H9 (cell line): ENCODE data around the gene ABHD17C. TPM values are rescaled to one million over a fixed set of nuclear protein-coding genes. Genes with fewer than 3 reads are reported as not detected.

ENCODE experiments used
- DNase-seq: peaks from one replicate; pipeline ENCODE4 v3.0.0-alpha.2; 2017
- H2AFZ ChIP-seq: one replicate; pipeline ENCODE4 v1.6.1; 2013; ENCODE audit warnings: mild to moderate bottlenecking, low read length, control low read depth, moderate library complexity
- H2AK5ac ChIP-seq: 2 replicates; pipeline ENCODE4 v1.6.1; 2013; ENCODE audit warnings: low read length, control low read depth, mixed read lengths; ENCODE audit not compliant: insufficient read length
- H2BK120ac ChIP-seq: one replicate; pipeline ENCODE4 v1.6.1; 2013; ENCODE audit warnings: low read depth, mild to moderate bottlenecking, low read length, control low read depth, inconsistent platforms; ENCODE audit not compliant: poor library complexity, severe bottlenecking
- H2BK12ac ChIP-seq: 2 replicates; pipeline ENCODE4 v1.6.1; 2013; ENCODE audit warnings: low read length, control low read depth, mixed read lengths, low read depth; ENCODE audit not compliant: insufficient read length
- H2BK15ac ChIP-seq: 2 replicates; pipeline ENCODE4 v1.6.1; 2013; ENCODE audit warnings: low read depth, low read length, control low read depth
- H2BK20ac ChIP-seq: one replicate; pipeline ENCODE4 v1.6.1; 2013; ENCODE audit warnings: low read depth, mild to moderate bottlenecking, low read length, control low read depth, inconsistent platforms; ENCODE audit not compliant: poor library complexity, severe bottlenecking
- H2BK5ac ChIP-seq: 2 replicates; pipeline ENCODE4 v1.6.1; 2013; ENCODE audit warnings: low read length, control low read depth, mixed read lengths; ENCODE audit not compliant: insufficient read length
- H3K14ac ChIP-seq: 2 replicates; pipeline ENCODE4 v1.6.1; 2013; ENCODE audit warnings: low read length, control low read depth; ENCODE audit not compliant: insufficient read depth
- H3K18ac ChIP-seq: 2 replicates; pipeline ENCODE4 v1.6.1; 2013; ENCODE audit warnings: low read depth, mild to moderate bottlenecking, mixed read lengths, low read length, control low read depth; ENCODE audit not compliant: insufficient read length
- H3K23ac ChIP-seq: 2 replicates; pipeline ENCODE4 v1.6.1; 2013; ENCODE audit warnings: low read length, control low read depth, mixed read lengths, low read depth; ENCODE audit not compliant: insufficient read length
- H3K23me2 ChIP-seq: 2 replicates; pipeline ENCODE4 v1.6.1; 2013; ENCODE audit warnings: low read depth, mild to moderate bottlenecking, mixed read lengths, low read length, control low read depth; ENCODE audit not compliant: insufficient read length, poor library complexity, severe bottlenecking
- H3K27ac ChIP-seq: 2 replicates; pipeline ENCODE4 v1.5.1; 2013; ENCODE audit warnings: low read length, control low read depth, mixed read lengths, low read depth; ENCODE audit not compliant: insufficient read length
- H3K27me3 ChIP-seq: 2 replicates; pipeline ENCODE4 v1.6.1; 2013; ENCODE audit warnings: low read length, control low read depth, inconsistent platforms; ENCODE audit not compliant: insufficient read depth
- H3K4ac ChIP-seq: 2 replicates; pipeline ENCODE4 v1.6.1; 2013; ENCODE audit warnings: low read depth, mild to moderate bottlenecking, control low read depth, inconsistent platforms, low read length, moderate library complexity
- H3K4me1 ChIP-seq: 2 replicates; pipeline ENCODE4 v1.6.1; 2013; ENCODE audit warnings: low read length, control low read depth, inconsistent platforms; ENCODE audit not compliant: insufficient read depth
- H3K4me2 ChIP-seq: 2 replicates; pipeline ENCODE4 v1.6.1; 2013; ENCODE audit warnings: low read length, control low read depth, mixed read lengths; ENCODE audit not compliant: insufficient read length, insufficient read depth
- H3K56ac ChIP-seq: 2 replicates; pipeline ENCODE4 v1.6.1; 2013; ENCODE audit warnings: low read depth, mild to moderate bottlenecking, mixed read lengths, low read length, control low read depth; ENCODE audit not compliant: insufficient read length
- H3K79me1 ChIP-seq: 2 replicates; pipeline ENCODE4 v1.6.1; 2013; ENCODE audit warnings: low read depth, mild to moderate bottlenecking, moderate library complexity, low read length, control low read depth, inconsistent platforms; ENCODE audit not compliant: insufficient read depth, poor library complexity, severe bottlenecking
- H3K79me2 ChIP-seq: 2 replicates; pipeline ENCODE4 v1.6.1; 2013; ENCODE audit warnings: low read length, control low read depth, inconsistent platforms; ENCODE audit not compliant: insufficient read depth
- H3K9ac ChIP-seq: 2 replicates; pipeline ENCODE4 v1.6.1; 2013; ENCODE audit warnings: low read length, control low read depth, mixed read lengths; ENCODE audit not compliant: insufficient read length; ENCODE audit errors: extremely low read depth
- H3K9me3 ChIP-seq: one replicate; pipeline ENCODE4 v1.6.1; 2013; ENCODE audit warnings: low read depth, low read length, inconsistent platforms; ENCODE audit not compliant: control insufficient read depth
- H3T11ph ChIP-seq: one replicate; pipeline ENCODE4 v1.6.1; 2013; ENCODE audit warnings: mild to moderate bottlenecking, low read length, control low read depth, inconsistent platforms
- H4K20me1 ChIP-seq: one replicate; pipeline ENCODE4 v1.6.1; 2013; ENCODE audit not compliant: control insufficient read depth, insufficient read length, insufficient read depth
- H4K5ac ChIP-seq: 2 replicates; pipeline ENCODE4 v1.6.1; 2013; ENCODE audit warnings: low read depth, mild to moderate bottlenecking, mixed read lengths, low read length, control low read depth; ENCODE audit not compliant: insufficient read length
- H4K8ac ChIP-seq: replicated peaks from 2 replicates; pipeline ENCODE4 v1.6.1; 2013; ENCODE audit warnings: low read length, control low read depth, mixed read lengths, low read depth; ENCODE audit not compliant: insufficient read length
- H4K91ac ChIP-seq: 2 replicates; pipeline ENCODE4 v1.6.1; 2013; ENCODE audit warnings: low read depth, mild to moderate bottlenecking, moderate library complexity, mixed read lengths, low read length, control low read depth; ENCODE audit not compliant: insufficient read length
- H3K27ac Mint-ChIP-seq, 3 experiments: 2 replicates in 2 of 3; 3 replicates in 1 of 3; pipeline ENCODE4 v1.8.0; 2020 to 2021; ENCODE audit warnings: mixed read lengths in 3 of 3, mild to moderate bottlenecking in 1 of 3, moderate library complexity in 1 of 3
- H3K27me3 Mint-ChIP-seq: 2 replicates; pipeline ENCODE4 v1.8.0; 2021; ENCODE audit warnings: low read depth, mild to moderate bottlenecking, moderate library complexity, mixed read lengths
- H3K36me3 Mint-ChIP-seq, 3 experiments: 2 replicates in 2 of 3; 3 replicates in 1 of 3; pipeline ENCODE4 v1.8.0; 2020 to 2021; ENCODE audit warnings: low read depth in 3 of 3, mixed read lengths in 3 of 3; ENCODE audit not compliant: insufficient read depth in 1 of 3
- H3K4me1 Mint-ChIP-seq, 2 experiments: 2 replicates each; pipeline ENCODE4 v1.8.0; 2020; ENCODE audit warnings: mixed read lengths in 2 of 2
- H3K4me3 Mint-ChIP-seq, 2 experiments: 2 replicates in 1 of 2; 3 replicates in 1 of 2; pipeline ENCODE4 v1.8.0; 2020 to 2021; ENCODE audit warnings: mild to moderate bottlenecking in 2 of 2, mixed read lengths in 2 of 2, moderate library complexity in 1 of 2
- H3K9me3 Mint-ChIP-seq, 2 experiments: 2 replicates in 1 of 2; 3 replicates in 1 of 2; pipeline ENCODE4 v1.8.0; 2020; ENCODE audit warnings: mild to moderate bottlenecking in 2 of 2, mixed read lengths in 2 of 2, moderate library complexity in 1 of 2
- CTCF ChIP-seq: fragments of 200-600 bp; sonication (generic); conservative IDR thresholded peaks from 3 replicates; pipeline ENCODE4 v1.8.0; 2021; ENCODE audit warnings: antibody characterized with exemption, mild to moderate bottlenecking
- total RNA-seq: library from RNA; stranded (reverse); gene quantifications from 2 replicates; pipeline ENCODE4 v1.2.1, GENCODE V29; 2021

Gene ABHD17C
- total RNA-seq, 1 experiment from 2014 or later, result 21.5 TPM

GRCh38 chr15:80684697-80685096 is 10.4 kb upstream of the ABHD17C start:
- Histone ChIP-seq H3K27ac (no peak overlapping the region), H2BK120ac (no peak overlapping the region), H2BK5ac (no peak overlapping the region), H4K91ac (no peak overlapping the region), H3K4me1 (no peaks in the 10 kb centered on the region; the same call in 1 of the 2 replicates), H3K27me3 (no peaks in the 10 kb centered on the region), H3K4me2 (no peak overlapping the region), H2AK5ac (no peak overlapping the region), H2BK15ac (no peak overlapping the region), H3K18ac (no peak overlapping the region), H2BK12ac (no peak overlapping the region), H3K79me2 (no peaks in the 10 kb centered on the region), H3T11ph (no peak overlapping the region), H4K20me1 (no peaks in the 10 kb centered on the region), H2BK20ac (no peak overlapping the region), H3K23ac (no peak overlapping the region), H4K5ac (no peak overlapping the region), H3K4ac (no peak overlapping the region), H3K79me1 (no peaks in the 10 kb centered on the region), H2AFZ (no peak overlapping the region), H3K14ac (no peak overlapping the region), H4K8ac (no peak overlapping the region), H3K9ac (no peak overlapping the region), H3K56ac (no peak overlapping the region), H3K9me3 (no peaks in the 10 kb centered on the region), H3K23me2 (no peaks in the 10 kb centered on the region)
- peaks cover 3 to 4% of the 10 kb centered on the region in 2 experiments; a peak in 2 of 5 replicates for H3K9me3 Mint-ChIP-seq
- H3K27ac Mint-ChIP-seq, result no peak overlapping the region
- no peak for DNase-seq
- peaks cover 0 to 4% (median 3%) of the 10 kb centered on the region in 3 experiments; a peak in 1 of 7 replicates for H3K36me3 Mint-ChIP-seq
- no peak overlapping the region for H3K4me3 Mint-ChIP-seq
- peaks cover 12 to 14% of the 10 kb centered on the region in 2 experiments for H3K4me1 Mint-ChIP-seq
- TF ChIP-seq CTCF, result no peak
- peaks cover 3% of the 10 kb centered on the region for H3K27me3 Mint-ChIP-seq
